ENCODE results near the gene SWI5.

DNA sequence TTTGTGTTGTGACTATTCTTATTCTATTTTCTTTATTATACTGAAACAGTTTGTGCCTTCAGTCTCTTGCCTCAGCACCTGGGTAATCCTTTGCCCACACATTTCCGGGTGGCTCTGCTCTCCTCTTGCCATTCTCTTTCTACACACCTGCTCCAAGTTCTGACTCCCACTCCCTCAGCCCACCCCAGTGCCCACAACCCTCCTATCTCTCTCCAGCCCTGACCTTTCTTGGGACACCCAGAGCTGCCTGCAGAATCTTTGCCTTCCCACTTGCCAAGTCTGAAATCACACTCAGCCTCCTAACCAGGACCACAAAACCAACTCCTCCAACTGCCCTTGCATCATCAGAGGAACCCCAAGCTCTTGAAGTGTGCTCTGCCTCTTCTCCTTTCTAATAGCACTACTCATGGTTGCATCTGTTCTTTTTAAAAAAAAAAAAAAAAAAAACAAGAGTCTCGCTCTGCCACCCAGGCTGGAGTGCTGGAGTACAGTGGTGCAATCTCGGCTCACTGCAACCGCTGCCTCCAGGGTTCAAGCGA lies 4.1 kb downstream of the SWI5 start:
- TF ChIP-seq CTCF (IDR thresholded peaks at IDR 0.05) (no peak), POLR2A (IDR thresholded peaks at IDR 0.05) (no peak)

Measured in Peyer's patch (tissue), 4 donors.